ENCODE results near the gene MCCC1.

The MCCC1 gene

GRCh38 chr3:182979674-182980191 is 119.6 kb downstream of the MCCC1 start:
- peak; percentile 72 for DNase-seq

- peak; percentile 38 for DNase-seq
Observed at GRCh38 chr3:182979103-182979673, 120.1 kb downstream of the MCCC1 start.

GRCh38 chr3:182978387-182978786 is 120.9 kb downstream of the MCCC1 start:
- no peak for DNase-seq

GRCh38 chr3:182973047-182973446 is 126.2 kb downstream of the MCCC1 start:
- DNase-seq = no peak

GRCh38 chr3:182972387-182972786 is 126.9 kb downstream of the MCCC1 start:
- DNase-seq = no peak

GRCh38 chr3:182971637-182972036 is 127.7 kb downstream of the MCCC1 start:
- DNase-seq = no peak

- no peak for DNase-seq
Observed at GRCh38 chr3:182970811-182971418, 128.4 kb downstream of the MCCC1 start.

- no peak for DNase-seq
Observed at GRCh38 chr3:182969853-182970252, 129.4 kb downstream of the MCCC1 start.

- no peak for DNase-seq
Observed at GRCh38 chr3:182969277-182969676, 130.0 kb downstream of the MCCC1 start.

- DNase-seq = no peak
Observed at GRCh38 chr3:182967218-182968204, 131.8 kb downstream of the MCCC1 start.

GRCh38 chr3:182965861-182966366 is 133.4 kb downstream of the MCCC1 start:
- DNase-seq = no peak

Measured in eye (tissue), 1 donor.